Stimulated activated CD4-positive, alpha-beta T cell treated with anti-CD3 and anti-CD28 coated beads, Interleukin-12 subunit alpha, Interleukin-12 subunit beta, amount 100 ng/mL, for 24 hours (primary cell): ENCODE data around the gene DAO.
"Not testable (repeated sequence)": the region's sequence is repeated elsewhere in the genome, so short reads cannot be mapped to it uniquely, and the experiment has no call there.

Experiments
- DNase-seq, 2 experiments: peaks; one replicate each; pipeline ENCODE4 v3.0.0-alpha.2; 2020; ENCODE audit warnings: low read depth in 2 of 2

DAO gene

GRCh38 chr12:108879615-108880254 is at the start of gene DAO:
TSS of gene DAO (plus strand) at chr12:108880092. CDS start at chr12:108885007, 4,915 bp downstream.
- DNase-seq: no peak

GRCh38 chr12:108831309-108831991 is 48.4 kb upstream of the DAO start:
- DNase-seq: no peak

- DNase-seq: no peak
Observed at GRCh38 chr12:108832208-108832607, 47.7 kb upstream of the DAO start.

- DNase-seq: no peak
Observed at GRCh38 chr12:108832730-108833354, 47.0 kb upstream of the DAO start.

GRCh38 chr12:108833355-108833733 is 46.5 kb upstream of the DAO start:
- no peak for DNase-seq

- DNase-seq: no peak
Observed at GRCh38 chr12:108833757-108834472, 46.0 kb upstream of the DAO start.

GRCh38 chr12:108835860-108836634 is 43.8 kb upstream of the DAO start:
- DNase-seq: no peak

GRCh38 chr12:108837239-108837638 is 42.7 kb upstream of the DAO start:
- no peak for DNase-seq

GRCh38 chr12:108837680-108838079 is 42.2 kb upstream of the DAO start:
- no peak for DNase-seq

GRCh38 chr12:108838194-108839017 is 41.5 kb upstream of the DAO start:
- peak; percentile 33 to 68 for DNase-seq

GRCh38 chr12:108839018-108839889 is 40.6 kb upstream of the DAO start:
- DNase-seq: no peak

GRCh38 chr12:108839890-108840230 is 40.0 kb upstream of the DAO start:
- no peak for DNase-seq

- DNase-seq: no peak
Observed at GRCh38 chr12:108840605-108841332, 39.1 kb upstream of the DAO start.

- not testable (repeated sequence) for DNase-seq
Observed at GRCh38 chr12:108841825-108842224, 38.1 kb upstream of the DAO start.

- DNase-seq: no peak
Observed at GRCh38 chr12:108842361-108842760, 37.5 kb upstream of the DAO start.

GRCh38 chr12:108843187-108843586 is 36.7 kb upstream of the DAO start:
- no peak for DNase-seq

GRCh38 chr12:108845696-108846095 is 34.2 kb upstream of the DAO start:
- no peak for DNase-seq

GRCh38 chr12:108846290-108846701 is 33.6 kb upstream of the DAO start:
- no peak for DNase-seq

- no peak for DNase-seq
Observed at GRCh38 chr12:108847705-108848104, 32.2 kb upstream of the DAO start.
